PC-9 (cell line): ENCODE data around the gene THNSL1. TPM values are rescaled to one million over a fixed set of nuclear protein-coding genes. Genes with fewer than 3 reads are reported as not detected.

ENCODE experiments used
- BruUV-seq: library from RNA; stranded (reverse); fragments of 400-500 nt; replicated peaks from 2 replicates; lab custom pipeline; 2021; lab: Mats Ljungman, UMichigan
- CTCF ChIA-PET: fragments of 300-600 bp; sonication (Branson Sonifier 250); formaldehyde crosslinking; loops from one replicate; lab custom pipeline; 2022; ENCODE audit warnings: antibody characterized with exemption; lab: Charles Lee
- POLR2A ChIA-PET: fragments of 300-600 bp; sonication (Branson Sonifier 250); formaldehyde crosslinking; loops from one replicate; lab custom pipeline; 2022; ENCODE audit warnings: antibody characterized with exemption; ENCODE audit not compliant: unreplicated experiment; lab: Charles Lee
- DNase-seq, 2 experiments: peaks; one replicate each; pipeline versions ENCODE4 v3.0.0 to v3.0.0-alpha.2; 2015 to 2022; ENCODE audit warnings: mixed read lengths in 1 of 2
- H2AFZ ChIP-seq: fragments of 200-600 bp; sonication (generic); 2 replicates; pipeline ENCODE4 v1.8.1; 2017; ENCODE audit warnings: antibody characterized with exemption
- H3F3A ChIP-seq: fragments of 200-600 bp; sonication (generic); 2 replicates; pipeline ENCODE4 v1.8.1; 2017; ENCODE audit warnings: antibody characterized with exemption, mild to moderate bottlenecking, low read depth; ENCODE audit not compliant: insufficient read depth
- H3K27ac ChIP-seq: fragments of 200-600 bp; sonication (generic); 2 replicates; pipeline ENCODE4 v1.6.1; 2016; ENCODE audit warnings: mixed run types
- H3K27me3 ChIP-seq: fragments of 200-600 bp; sonication (generic); 2 replicates; pipeline ENCODE4 v1.6.1; 2016; ENCODE audit warnings: low read depth, mixed run types; ENCODE audit not compliant: insufficient read depth
- H3K36me3 ChIP-seq: fragments of 200-600 bp; sonication (generic); 2 replicates; pipeline ENCODE4 v1.6.1; 2016; ENCODE audit warnings: low read depth, mixed run types
- H3K4me1 ChIP-seq: fragments of 200-600 bp; sonication (generic); replicated peaks from 2 replicates; pipeline ENCODE4 v1.6.1; 2016; ENCODE audit warnings: mixed run types; ENCODE audit not compliant: insufficient read depth
- H3K4me2 ChIP-seq: fragments of 200-600 bp; sonication (generic); 2 replicates; pipeline ENCODE4 v1.6.1; 2017; ENCODE audit warnings: mixed run types
- H3K4me3 ChIP-seq: fragments of 200-600 bp; sonication (generic); 2 replicates; pipeline ENCODE4 v1.6.1; 2016; ENCODE audit warnings: mixed run types
- H3K79me2 ChIP-seq: fragments of 200-600 bp; sonication (generic); 2 replicates; pipeline ENCODE4 v1.6.1; 2017; ENCODE audit warnings: low read depth, mixed run types
- H3K9me2 ChIP-seq: fragments of 200-600 bp; sonication (generic); 2 replicates; pipeline ENCODE4 v1.8.1; 2017; ENCODE audit warnings: mild to moderate bottlenecking; ENCODE audit not compliant: insufficient read depth
- H3K9me3 ChIP-seq: fragments of 200-600 bp; sonication (generic); 2 replicates; pipeline ENCODE4 v1.8.1; 2016; ENCODE audit warnings: low read depth; ENCODE audit not compliant: insufficient read depth
- H4K20me1 ChIP-seq: fragments of 200-600 bp; sonication (generic); 2 replicates; pipeline ENCODE4 v1.8.1; 2017; ENCODE audit not compliant: insufficient read depth
- EZH2 ChIP-seq: fragments of 200-600 bp; sonication (generic); IDR thresholded peaks from 2 replicates; pipeline ENCODE4 v1.8.0; 2017; ENCODE audit warnings: antibody characterized with exemption, low read depth
- intact Hi-C: fragments of 100-400 bp; cut with micrococcal nuclease; formaldehyde crosslinking; loops from one replicate; pipeline ENCODE4 v1.10.0; 2022; ENCODE audit not compliant: unreplicated experiment
- total RNA-seq: library from RNA; stranded (reverse); gene quantifications from 2 replicates; pipeline ENCODE4 v1.2.3, GENCODE V29; 2021
- TF ChIP-seq, protein P1 (sequence below): fragments of 200-600 bp; sonication (generic); conservative IDR thresholded peaks from 2 replicates; pipeline ENCODE4 v1.6.1; 2017; ENCODE audit warnings: mixed run types, antibody characterized with exemption, mild to moderate bottlenecking, moderate library complexity

THNSL1 gene
- total RNA-seq, 1 experiment from 2014 or later: 6.8 TPM

- Histone ChIP-seq H3K9me2 (no peaks in the 10 kb centered on the region), H3K27me3 (no peaks in the 10 kb centered on the region), H3K4me2 (no peak overlapping the region), H3K4me3 (no peak overlapping the region), H3K9me3 (no peaks in the 10 kb centered on the region), H4K20me1 (no peaks in the 10 kb centered on the region), H3F3A (no peaks in the 10 kb centered on the region), H3K79me2 (no peaks in the 10 kb centered on the region), H3K27ac (no peak overlapping the region), H3K4me1 (no peaks in the 10 kb centered on the region), H3K36me3 (no peaks in the 10 kb centered on the region), H2AFZ (no peak overlapping the region)
- ChIA-PET CTCF (no interaction called here), POLR2A (no interaction called here)
- BruUV-seq: no TSS peak
- no peak for DNase-seq
- TF ChIP-seq, protein P1, sequence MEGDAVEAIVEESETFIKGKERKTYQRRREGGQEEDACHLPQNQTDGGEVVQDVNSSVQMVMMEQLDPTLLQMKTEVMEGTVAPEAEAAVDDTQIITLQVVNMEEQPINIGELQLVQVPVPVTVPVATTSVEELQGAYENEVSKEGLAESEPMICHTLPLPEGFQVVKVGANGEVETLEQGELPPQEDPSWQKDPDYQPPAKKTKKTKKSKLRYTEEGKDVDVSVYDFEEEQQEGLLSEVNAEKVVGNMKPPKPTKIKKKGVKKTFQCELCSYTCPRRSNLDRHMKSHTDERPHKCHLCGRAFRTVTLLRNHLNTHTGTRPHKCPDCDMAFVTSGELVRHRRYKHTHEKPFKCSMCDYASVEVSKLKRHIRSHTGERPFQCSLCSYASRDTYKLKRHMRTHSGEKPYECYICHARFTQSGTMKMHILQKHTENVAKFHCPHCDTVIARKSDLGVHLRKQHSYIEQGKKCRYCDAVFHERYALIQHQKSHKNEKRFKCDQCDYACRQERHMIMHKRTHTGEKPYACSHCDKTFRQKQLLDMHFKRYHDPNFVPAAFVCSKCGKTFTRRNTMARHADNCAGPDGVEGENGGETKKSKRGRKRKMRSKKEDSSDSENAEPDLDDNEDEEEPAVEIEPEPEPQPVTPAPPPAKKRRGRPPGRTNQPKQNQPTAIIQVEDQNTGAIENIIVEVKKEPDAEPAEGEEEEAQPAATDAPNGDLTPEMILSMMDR: no peak
- TF ChIP-seq EZH2: no peak
- intact Hi-C loops: no loop called here
Measured at GRCh38 chr10:25052012-25052411, 35.6 kb downstream of the THNSL1 start.

GRCh38 chr10:25056726-25057125 lies 40.3 kb downstream of the THNSL1 start:
- TF ChIP-seq EZH2: no peak
- TF ChIP-seq, protein P1: no peak
- H2AFZ ChIP-seq: no peak overlapping the region
- no peaks in the 10 kb centered on the region for H3K9me3 ChIP-seq
- ChIA-PET POLR2A (no interaction called here), CTCF (no interaction called here)
- H3K4me2 ChIP-seq: no peak overlapping the region
- no peaks in the 10 kb centered on the region for H4K20me1 ChIP-seq
- H3F3A ChIP-seq: peaks cover 27% of the 10 kb centered on the region
- H3K36me3 ChIP-seq: no peaks in the 10 kb centered on the region
- no TSS peak for BruUV-seq
- intact Hi-C loops: no loop called here
- no peaks in the 10 kb centered on the region for H3K27me3 ChIP-seq
- H3K79me2 ChIP-seq: no peaks in the 10 kb centered on the region
- H3K9me2 ChIP-seq: no peaks in the 10 kb centered on the region
- peaks cover 36% of the 10 kb centered on the region for H3K4me1 ChIP-seq
- H3K4me3 ChIP-seq: no peak overlapping the region
- H3K27ac ChIP-seq: no peak overlapping the region
- DNase-seq: no peak

DNA sequence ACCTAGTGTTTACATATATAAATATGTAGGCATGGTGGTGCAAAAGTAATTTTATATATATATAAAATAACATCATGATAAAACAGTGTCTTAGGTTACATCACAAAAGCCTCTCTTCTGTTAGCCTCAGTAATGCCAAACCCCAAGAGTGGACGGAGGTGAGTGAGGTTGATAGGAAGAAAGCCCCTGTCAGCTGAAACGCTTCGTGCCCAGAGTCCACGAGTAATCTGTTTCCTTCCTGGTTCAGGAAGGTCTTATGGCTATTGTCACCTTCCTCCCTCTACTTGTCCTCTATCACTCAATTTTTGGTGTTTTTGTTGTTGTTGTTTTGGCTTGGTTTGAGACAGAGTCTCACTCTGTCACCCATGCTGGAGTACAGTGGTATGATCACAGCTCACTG lies 41.5 kb downstream of the THNSL1 start:
- DNase-seq: no peak
- TF ChIP-seq EZH2: no peak
- TF ChIP-seq, protein P1: no peak
- no peaks in the 10 kb centered on the region for H3K36me3 ChIP-seq
- no peaks in the 10 kb centered on the region for H4K20me1 ChIP-seq
- H3K79me2 ChIP-seq: no peaks in the 10 kb centered on the region
- no peak overlapping the region for H3K4me3 ChIP-seq
- no peaks in the 10 kb centered on the region for H3K27me3 ChIP-seq
- H3K9me2 ChIP-seq: no peaks in the 10 kb centered on the region
- intact Hi-C loops: no loop called here
- peaks cover 42% of the 10 kb centered on the region for H3K4me1 ChIP-seq
- no peak overlapping the region for H3K27ac ChIP-seq
- BruUV-seq: no TSS peak
- H2AFZ ChIP-seq: no peak overlapping the region
- no peak overlapping the region for H3K4me2 ChIP-seq
- no peaks in the 10 kb centered on the region for H3K9me3 ChIP-seq
- ChIA-PET POLR2A (no interaction called here), CTCF (no interaction called here)
- H3F3A ChIP-seq: peaks cover 34% of the 10 kb centered on the region
